IPS-NIHi7 (cell line): Measurements from ENCODE around the gene USP17L12.
"Not testable (repeated sequence)": the region's sequence is repeated elsewhere in the genome, so short reads cannot be mapped to it uniquely, and the experiment has no call there.

ENCODE experiments used
- DNase-seq: peaks from one replicate; pipeline ENCODE4 v3.0.0; 2012; ENCODE audit warnings: mixed read lengths; ENCODE audit errors: extremely low spot score

USP17L12 gene, protein sequence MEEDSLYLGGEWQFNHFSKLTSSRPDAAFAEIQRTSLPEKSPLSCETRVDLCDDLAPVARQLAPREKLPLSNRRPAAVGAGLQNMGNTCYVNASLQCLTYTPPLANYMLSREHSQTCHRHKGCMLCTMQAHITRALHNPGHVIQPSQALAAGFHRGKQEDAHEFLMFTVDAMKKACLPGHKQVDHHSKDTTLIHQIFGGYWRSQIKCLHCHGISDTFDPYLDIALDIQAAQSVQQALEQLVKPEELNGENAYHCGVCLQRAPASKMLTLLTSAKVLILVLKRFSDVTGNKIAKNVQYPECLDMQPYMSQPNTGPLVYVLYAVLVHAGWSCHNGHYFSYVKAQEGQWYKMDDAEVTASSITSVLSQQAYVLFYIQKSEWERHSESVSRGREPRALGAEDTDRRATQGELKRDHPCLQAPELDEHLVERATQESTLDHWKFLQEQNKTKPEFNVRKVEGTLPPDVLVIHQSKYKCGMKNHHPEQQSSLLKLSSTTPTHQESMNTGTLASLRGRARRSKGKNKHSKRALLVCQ

GRCh38 chr4:9219852-9220251 is at the start of gene USP17L12:
Gene USP17L12, plus strand, starts transcription at chr4:9220152. Its CDS starts 0 bp downstream, at chr4:9220152.
- not testable (repeated sequence) for DNase-seq

- DNase-seq: not testable (repeated sequence)
These were observed 9.6 kb upstream of the USP17L12 start, which contains the start of gene USP17L10 for GRCh38 chr4:9210357-9210756. Gene USP17L10, plus strand, starts transcription at chr4:9210657. Its CDS starts 0 bp downstream, at chr4:9210657.

DNA sequence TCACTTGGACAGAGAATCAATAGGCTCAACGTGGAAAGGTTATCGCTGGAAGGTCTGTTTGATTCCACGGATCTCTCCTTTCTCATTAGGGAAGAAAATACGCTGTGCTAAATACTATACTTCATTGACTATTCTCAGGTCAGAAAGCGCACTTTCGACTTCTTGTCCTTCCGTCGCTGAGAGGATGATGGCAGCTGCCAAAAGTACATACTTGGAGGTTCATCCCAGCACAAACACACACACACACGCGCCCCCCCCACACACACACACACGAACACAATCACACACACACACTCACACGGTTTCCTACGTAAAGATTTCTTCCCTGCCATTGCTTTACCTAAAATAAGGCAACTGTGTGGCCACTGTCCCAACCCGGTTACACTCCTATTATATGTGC is 5.3 kb upstream of the USP17L12 start:
- not testable (repeated sequence) for DNase-seq

DNA sequence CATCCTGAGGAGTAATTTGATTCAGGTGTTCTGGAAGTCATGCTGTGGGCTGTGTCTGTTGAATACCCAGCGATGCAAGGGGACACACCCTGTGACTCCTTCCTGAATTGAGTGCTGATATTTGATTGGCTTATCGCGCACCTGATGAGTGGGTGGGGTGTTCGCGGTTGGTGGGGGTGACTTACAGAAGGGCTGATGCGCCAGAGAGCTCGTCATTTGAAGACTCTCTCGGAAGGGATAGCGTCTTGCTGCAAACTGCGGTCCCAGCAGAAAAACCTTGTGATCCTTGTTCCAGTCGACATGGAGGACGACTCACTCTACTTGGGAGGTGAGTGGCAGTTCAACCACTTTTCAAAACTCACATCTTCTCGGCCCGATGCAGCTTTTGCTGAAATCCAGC is 4.8 kb upstream of the USP17L12 start, which contains the start of gene USP17L11:
Gene USP17L11, plus strand, starts transcription at position 301 of the 400 bp plus-strand sequence. Its CDS starts 0 bp downstream, at position 301.
- DNase-seq: not testable (repeated sequence)

DNA sequence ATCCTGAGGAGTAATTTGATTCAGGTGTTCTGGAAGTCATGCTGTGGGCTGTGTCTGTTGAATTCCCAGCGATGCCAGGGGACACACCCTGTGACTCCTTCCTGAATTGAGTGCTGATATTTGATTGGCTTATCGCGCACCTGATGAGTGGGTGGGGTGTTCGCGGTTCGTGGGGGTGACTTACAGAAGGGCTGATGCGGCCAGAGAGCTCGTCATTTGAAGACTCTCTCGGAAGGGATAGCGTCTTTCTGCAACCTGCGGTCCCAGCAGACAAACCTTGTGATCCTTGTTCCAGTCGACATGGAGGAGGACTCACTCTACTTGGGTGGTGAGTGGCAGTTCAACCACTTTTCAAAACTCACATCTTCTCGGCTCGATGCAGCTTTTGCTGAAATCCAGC is 4.6 kb downstream of the USP17L12 start, which contains the start of gene USP17L13:
Gene USP17L13, plus strand, starts transcription at position 301 of the 400 bp plus-strand sequence. Its CDS starts 0 bp downstream, at position 301.
- DNase-seq: not testable (repeated sequence)

DNA sequence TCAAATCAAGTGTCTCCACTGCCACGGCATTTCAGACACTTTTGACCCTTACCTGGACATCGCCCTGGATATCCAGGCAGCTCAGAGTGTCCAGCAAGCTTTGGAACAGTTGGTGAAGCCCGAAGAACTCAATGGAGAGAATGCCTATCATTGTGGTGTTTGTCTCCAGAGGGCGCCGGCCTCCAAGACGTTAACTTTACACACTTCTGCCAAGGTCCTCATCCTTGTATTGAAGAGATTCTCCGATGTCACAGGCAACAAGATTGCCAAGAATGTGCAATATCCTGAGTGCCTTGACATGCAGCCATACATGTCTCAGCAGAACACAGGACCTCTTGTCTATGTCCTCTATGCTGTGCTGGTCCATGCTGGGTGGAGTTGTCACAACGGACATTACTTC is 10.3 kb downstream of the USP17L12 start:
- DNase-seq: not testable (repeated sequence)

GRCh38 chr4:9234085-9234484 is 14.1 kb downstream of the USP17L12 start, which contains the start of gene USP17L15:
Gene USP17L15, plus strand, starts transcription at chr4:9234385. Its CDS starts 0 bp downstream, at chr4:9234385.
- not testable (repeated sequence) for DNase-seq

GRCh38 chr4:9238461-9238860 is 18.5 kb downstream of the USP17L12 start:
- not testable (repeated sequence) for DNase-seq

- DNase-seq: not testable (repeated sequence)
These were observed 23.6 kb downstream of the USP17L12 start, which contains the start of gene USP17L17 for GRCh38 chr4:9243579-9243978. Gene USP17L17, plus strand, starts transcription at chr4:9243879. Its CDS starts 0 bp downstream, at chr4:9243879.

- DNase-seq: not testable (repeated sequence)
These were observed 28.2 kb downstream of the USP17L12 start, which contains the start of gene USP17L18 for GRCh38 chr4:9247953-9248680. Gene USP17L18, plus strand, starts transcription at chr4:9248630. Its CDS starts 0 bp downstream, at chr4:9248630.

DNA sequence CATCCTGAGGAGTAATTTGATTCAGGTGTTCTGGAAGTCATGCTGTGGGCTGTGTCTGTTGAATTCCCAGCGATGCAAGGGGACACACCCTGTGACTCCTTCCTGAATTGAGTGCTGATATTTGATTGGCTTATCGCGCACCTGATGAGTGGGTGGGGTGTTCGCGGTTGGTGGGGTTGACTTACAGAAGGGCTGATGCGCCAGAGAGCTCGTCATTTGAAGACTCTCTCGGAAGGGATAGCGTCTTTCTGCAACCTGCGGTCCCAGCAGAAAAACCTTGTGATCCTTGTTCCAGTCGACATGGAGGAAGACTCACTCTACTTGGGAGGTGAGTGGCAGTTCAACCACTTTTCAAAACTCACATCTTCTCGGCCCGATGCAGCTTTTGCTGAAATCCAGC is 33.1 kb downstream of the USP17L12 start, which contains the start of gene USP17L19:
Gene USP17L19, plus strand, starts transcription at position 301 of the 400 bp plus-strand sequence. Its CDS starts 0 bp downstream, at position 301.
- not testable (repeated sequence) for DNase-seq

DNA sequence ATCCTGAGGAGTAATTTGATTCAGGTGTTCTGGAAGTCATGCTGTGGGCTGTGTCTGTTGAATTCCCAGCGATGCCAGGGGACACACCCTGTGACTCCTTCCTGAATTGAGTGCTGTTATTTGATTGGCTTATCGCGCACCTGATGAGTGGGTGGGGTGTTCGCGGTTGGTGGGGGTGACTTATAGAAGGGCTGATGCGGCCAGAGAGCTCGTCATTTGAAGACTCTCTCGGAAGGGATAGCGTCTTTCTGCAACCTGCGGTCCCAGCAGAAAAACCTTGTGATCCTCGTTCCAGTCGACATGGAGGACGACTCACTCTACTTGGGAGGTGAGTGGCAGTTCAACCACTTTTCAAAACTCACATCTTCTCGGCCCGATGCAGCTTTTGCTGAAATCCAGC is 37.9 kb downstream of the USP17L12 start, which contains the start of gene USP17L20:
Gene USP17L20, plus strand, starts transcription at position 301 of the 400 bp plus-strand sequence. Its CDS starts 0 bp downstream, at position 301.
- DNase-seq: not testable (repeated sequence)

DNA sequence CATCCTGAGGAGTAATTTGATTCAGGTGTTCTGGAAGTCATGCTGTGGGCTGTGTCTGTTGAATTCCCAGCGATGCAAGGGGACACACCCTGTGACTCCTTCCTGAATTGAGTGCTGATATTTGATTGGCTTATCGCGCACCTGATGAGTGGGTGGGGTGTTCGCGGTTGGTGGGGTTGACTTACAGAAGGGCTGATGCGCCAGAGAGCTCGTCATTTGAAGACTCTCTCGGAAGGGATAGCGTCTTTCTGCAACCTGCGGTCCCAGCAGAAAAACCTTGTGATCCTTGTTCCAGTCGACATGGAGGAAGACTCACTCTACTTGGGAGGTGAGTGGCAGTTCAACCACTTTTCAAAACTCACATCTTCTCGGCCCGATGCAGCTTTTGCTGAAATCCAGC is 42.6 kb downstream of the USP17L12 start, which contains the start of gene USP17L21:
Gene USP17L21, plus strand, starts transcription at position 301 of the 400 bp plus-strand sequence. Its CDS starts 0 bp downstream, at position 301.
- DNase-seq: not testable (repeated sequence)

- DNase-seq: not testable (repeated sequence)
These were observed 47.4 kb downstream of the USP17L12 start, which contains the start of gene USP17L22 for GRCh38 chr4:9267319-9267718. Gene USP17L22, plus strand, starts transcription at chr4:9267619. Its CDS starts 0 bp downstream, at chr4:9267619.
